Measurements from ENCODE around the gene GPR137. TPM values are rescaled to one million over a fixed set of nuclear protein-coding genes. Genes with fewer than 3 reads are reported as not detected.

The GPR137 gene
- 10 to 100 TPM in 3 of 4 donors, 1 to 10 TPM in 1; 6.4 to 35.2 (median 27.4) TPM for total RNA-seq

DNA sequence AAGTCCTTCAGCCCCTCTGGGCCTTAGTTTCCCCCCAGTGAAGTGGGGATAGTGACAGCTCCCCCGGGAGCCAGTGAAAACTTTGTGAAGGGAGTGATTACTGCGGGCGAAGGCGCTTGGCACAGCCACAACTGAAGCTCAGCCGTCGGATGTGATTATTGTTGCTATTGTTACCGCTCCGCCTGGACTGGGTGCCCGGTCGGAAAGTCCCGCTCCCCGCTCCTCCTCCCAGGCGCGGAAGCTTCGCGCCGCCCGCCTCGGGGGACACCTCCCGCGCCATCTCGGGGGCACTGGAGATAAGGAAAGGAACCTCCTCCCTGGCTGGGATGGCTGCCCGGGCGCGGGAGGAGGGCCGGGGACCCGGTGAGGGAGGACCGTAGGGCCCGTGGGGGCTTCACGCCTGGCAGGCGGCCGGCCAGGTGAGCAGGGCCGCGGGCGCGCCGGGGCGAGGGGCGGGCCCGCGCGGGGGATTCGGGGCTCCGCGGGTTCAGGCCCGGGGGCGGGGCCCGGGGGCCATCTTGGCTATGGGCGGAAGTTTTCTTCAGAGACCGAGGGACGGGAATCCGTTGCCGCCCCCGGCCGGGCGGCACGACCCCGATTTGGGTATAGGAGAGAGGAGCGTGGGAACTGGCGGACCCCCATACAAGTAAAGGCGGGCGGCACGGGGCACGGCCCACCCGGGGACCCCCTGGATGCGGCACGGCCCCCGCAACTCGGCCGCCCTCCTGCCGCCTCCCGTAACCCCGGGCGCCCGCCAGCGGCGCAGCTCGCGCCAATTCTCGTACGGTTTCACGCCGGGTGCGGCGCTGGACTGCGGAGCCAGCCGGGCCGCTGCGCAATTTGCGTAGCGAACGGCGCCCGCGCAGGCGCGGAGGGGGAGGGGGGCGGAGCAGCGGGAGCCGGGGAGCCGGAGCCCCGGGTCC, at the start of gene GPR137:
GPR137 (plus strand) TSS at position 887 of the 923 bp plus-strand sequence. CDS start 677 bp downstream, outside the sequence.
- in situ Hi-C loops (cut with MboI; ENCODE audit: low pct_ligation_motif_present in 1 of 4, low pct_unique_long_range_greater_than_20kb in 1 of 4, low sequenced_read_pairs in 3 of 4) (no loop called here), intact Hi-C loops (cut with DNase I; ENCODE audit: low total_unique reads) (no loop called here)
- peak within 1 kb of the TSS; percentile 72 to 85 (median 78) for H3K4me3 ChIP-seq
- H3K4me1 ChIP-seq: peaks cover 22 to 32% (median 26%) of the 10 kb centered on the region in 4 donors
- H3K9me3 ChIP-seq: no peaks in the 10 kb centered on the region
- peak; percentile 91 for DNase-seq
- peaks cover 9% of the 10 kb centered on the region for H3K27me3 ChIP-seq
- 0% methylated on average over 53 of the region's 102 CpGs; no CpG with 5 or more reads in 1 of the 2 donors for WGBS, 2 donors (ENCODE audit: low coverage in 1 of 2)
- peak within 1 kb of the TSS; percentile 95 to 99 (median 97) for H3K27ac ChIP-seq
- H3K36me3 ChIP-seq: peaks cover 0 to 3% (median 0%) of the 10 kb centered on the region in 4 donors
- TF ChIP-seq, protein P1, sequence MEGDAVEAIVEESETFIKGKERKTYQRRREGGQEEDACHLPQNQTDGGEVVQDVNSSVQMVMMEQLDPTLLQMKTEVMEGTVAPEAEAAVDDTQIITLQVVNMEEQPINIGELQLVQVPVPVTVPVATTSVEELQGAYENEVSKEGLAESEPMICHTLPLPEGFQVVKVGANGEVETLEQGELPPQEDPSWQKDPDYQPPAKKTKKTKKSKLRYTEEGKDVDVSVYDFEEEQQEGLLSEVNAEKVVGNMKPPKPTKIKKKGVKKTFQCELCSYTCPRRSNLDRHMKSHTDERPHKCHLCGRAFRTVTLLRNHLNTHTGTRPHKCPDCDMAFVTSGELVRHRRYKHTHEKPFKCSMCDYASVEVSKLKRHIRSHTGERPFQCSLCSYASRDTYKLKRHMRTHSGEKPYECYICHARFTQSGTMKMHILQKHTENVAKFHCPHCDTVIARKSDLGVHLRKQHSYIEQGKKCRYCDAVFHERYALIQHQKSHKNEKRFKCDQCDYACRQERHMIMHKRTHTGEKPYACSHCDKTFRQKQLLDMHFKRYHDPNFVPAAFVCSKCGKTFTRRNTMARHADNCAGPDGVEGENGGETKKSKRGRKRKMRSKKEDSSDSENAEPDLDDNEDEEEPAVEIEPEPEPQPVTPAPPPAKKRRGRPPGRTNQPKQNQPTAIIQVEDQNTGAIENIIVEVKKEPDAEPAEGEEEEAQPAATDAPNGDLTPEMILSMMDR (IDR thresholded peaks at IDR 0.05): no peak
- TF ChIP-seq POLR2AphosphoS5 (IDR thresholded peaks at IDR 0.05) (peak in 2 of 3 donors; percentile 42 to 68), POLR2A (IDR thresholded peaks at IDR 0.05) (peak; percentile 17)

DNA sequence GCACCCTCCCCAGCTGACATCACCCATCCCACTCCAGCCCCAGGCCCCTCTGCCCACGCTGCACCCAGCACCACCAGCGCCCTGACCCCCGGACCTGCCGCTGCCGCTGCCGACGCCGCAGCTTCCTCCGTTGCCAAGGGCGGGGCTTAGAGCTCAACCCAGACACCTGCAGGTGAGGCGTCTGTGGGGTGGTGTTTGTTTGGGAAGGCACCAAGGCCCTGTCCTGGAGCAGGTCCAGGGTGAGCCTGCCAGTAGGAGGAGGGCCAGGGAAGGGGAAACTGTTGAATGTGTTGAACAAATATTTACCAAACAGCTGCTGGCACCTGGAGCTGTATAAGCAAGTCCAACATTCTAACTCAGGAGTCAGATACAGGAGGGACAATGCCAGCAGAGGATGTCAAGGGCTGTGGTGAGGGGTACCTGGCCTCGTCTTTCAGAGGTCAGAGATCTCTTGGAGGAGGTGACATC, 48.1 kb upstream of the GPR137 start:
- intact Hi-C loops (cut with DNase I; ENCODE audit: low total_unique reads): no loop called here
- Histone ChIP-seq H3K27ac (peak overlapping the region; percentile 96 to 100 (median 98)), H3K4me3 (no peak overlapping the region)

DNA sequence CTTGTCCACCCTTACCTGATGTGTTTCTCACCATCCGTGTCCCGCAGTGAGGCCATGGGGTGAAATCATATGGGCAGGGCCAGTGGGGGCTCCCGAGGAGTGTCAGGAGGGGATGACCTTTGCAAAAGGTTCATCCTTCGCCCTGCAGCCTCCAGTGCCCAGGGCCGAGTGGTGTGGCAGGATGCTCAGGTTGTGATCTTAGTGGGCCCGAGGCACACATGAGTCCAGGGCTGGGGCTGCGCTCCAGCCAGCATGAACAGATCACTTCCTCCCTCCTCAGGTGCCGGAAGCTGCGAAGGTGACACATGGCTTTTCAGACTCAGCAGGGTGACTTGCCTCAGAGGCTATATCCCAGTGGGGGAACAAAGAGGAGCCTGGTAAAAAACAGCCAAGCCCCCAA, 47.6 kb upstream of the GPR137 start:
- in situ Hi-C loops (cut with MboI; ENCODE audit: low pct_ligation_motif_present in 1 of 4, low pct_unique_long_range_greater_than_20kb in 1 of 4, low sequenced_read_pairs in 3 of 4): no loop called here
- Histone ChIP-seq H3K36me3 (no peaks in the 10 kb centered on the region), H3K4me3 (no peak overlapping the region), H3K4me1 (peaks cover 26 to 77% (median 62%) of the 10 kb centered on the region in 4 donors), H3K27me3 (no peaks in the 10 kb centered on the region), H3K9me3 (no peaks in the 10 kb centered on the region), H3K27ac (peak overlapping the region; percentile 96 to 100 (median 98))
- no peak for TF ChIP-seq POLR2A (IDR thresholded peaks at IDR 0.05)
- no peak for TF ChIP-seq EP300 (IDR thresholded peaks at IDR 0.05; ENCODE audit: low read depth)
- peak; percentile 30 for DNase-seq
- intact Hi-C loops (cut with DNase I; ENCODE audit: low total_unique reads): no loop called here
- 66% methylated on average over 9 of the region's 9 CpGs; no CpG with 5 or more reads in 1 of the 2 donors for WGBS, 2 donors (ENCODE audit: low coverage in 1 of 2)

More for the DNA sequence above, 48.1 kb upstream of the GPR137 start:
- H3K4me1 ChIP-seq: peaks cover 20 to 72% (median 58%) of the 10 kb centered on the region in 4 donors
- H3K27me3 ChIP-seq: no peaks in the 10 kb centered on the region
- H3K36me3 ChIP-seq: no peaks in the 10 kb centered on the region
- WGBS, 2 donors (ENCODE audit: low coverage in 1 of 2): 53% methylated on average over 12 of the region's 12 CpGs; no CpG with 5 or more reads in 1 of the 2 donors
- no peaks in the 10 kb centered on the region for H3K9me3 ChIP-seq
- TF ChIP-seq POLR2A (IDR thresholded peaks at IDR 0.05) (peak; percentile 60), EP300 (IDR thresholded peaks at IDR 0.05; ENCODE audit: low read depth) (no peak), POLR2AphosphoS5 (IDR thresholded peaks at IDR 0.05) (peak; percentile 57 to 71 (median 64))
- TF ChIP-seq, protein P1 (IDR thresholded peaks at IDR 0.05): peak in 2 of 5 experiments; percentile 20 to 44
- in situ Hi-C loops (cut with MboI; ENCODE audit: low pct_ligation_motif_present in 1 of 4, low pct_unique_long_range_greater_than_20kb in 1 of 4, low sequenced_read_pairs in 3 of 4): no loop called here
- peak; percentile 89 for DNase-seq

- Histone ChIP-seq H3K27ac (peak overlapping the region; percentile 96 to 100 (median 98)), H3K36me3 (no peaks in the 10 kb centered on the region), H3K27me3 (no peaks in the 10 kb centered on the region), H3K9me3 (no peaks in the 10 kb centered on the region), H3K4me1 (peaks cover 27 to 73% (median 58%) of the 10 kb centered on the region in 4 donors), H3K4me3 (no peak overlapping the region)
- no peak for DNase-seq
- intact Hi-C loops (cut with DNase I; ENCODE audit: low total_unique reads) (no loop called here), in situ Hi-C loops (cut with MboI; ENCODE audit: low pct_ligation_motif_present in 1 of 4, low pct_unique_long_range_greater_than_20kb in 1 of 4, low sequenced_read_pairs in 3 of 4) (no loop called here)
- 76 to 100% methylated on average over 2 to 5 of the region's 5 CpGs for WGBS, 2 donors (ENCODE audit: low coverage in 1 of 2)
- TF ChIP-seq POLR2AphosphoS5 (IDR thresholded peaks at IDR 0.05) (no peak), EP300 (IDR thresholded peaks at IDR 0.05; ENCODE audit: low read depth) (no peak), POLR2A (IDR thresholded peaks at IDR 0.05) (no peak)
- TF ChIP-seq, protein P1 (IDR thresholded peaks at IDR 0.05): no peak
Measured at GRCh38 chr11:64238999-64239398, 46.6 kb upstream of the GPR137 start.

All from transverse colon (tissue), 4 donors.